GM12865 (cell line): ENCODE results near the gene ADAMTS7.
"Not testable (repeated sequence)": the region's sequence is repeated elsewhere in the genome, so short reads cannot be mapped to it uniquely, and the experiment has no call there.

Source experiments
- DNase-seq: peaks from one replicate; pipeline ENCODE4 v3.0.0; 2010; ENCODE audit warnings: low read depth
- H3K4me3 ChIP-seq: 2 replicates; pipeline ENCODE4 v1.5.1; 2011; ENCODE audit warnings: mild to moderate bottlenecking, low read depth, low read length, control low read depth
- CTCF ChIP-seq: IDR thresholded peaks from 2 replicates; pipeline ENCODE4 v1.5.1; 2011; ENCODE audit warnings: low read length, control low read depth, low read depth, inconsistent platforms; ENCODE audit not compliant: insufficient read depth; ENCODE audit errors: missing control alignments

ADAMTS7 gene

GRCh38 chr15:78761891-78762385 lies 49.3 kb downstream of the ADAMTS7 start:
- H3K4me3 ChIP-seq = no peak overlapping the region
- no peak for TF ChIP-seq CTCF
- peak; percentile 23 for DNase-seq

GRCh38 chr15:78761475-78761874 lies 49.8 kb downstream of the ADAMTS7 start:
- H3K4me3 ChIP-seq = not testable (repeated sequence)
- DNase-seq = peak; percentile 94

- H3K4me3 ChIP-seq = no peak overlapping the region
- no peak for TF ChIP-seq CTCF
- DNase-seq = no peak
Observed at GRCh38 chr15:78761020-78761419, 50.2 kb downstream of the ADAMTS7 start.

- DNase-seq = peak; percentile 57
- not testable (repeated sequence) for H3K4me3 ChIP-seq
Observed at GRCh38 chr15:78760091-78760882, 51.0 kb downstream of the ADAMTS7 start.

- not testable (repeated sequence) for H3K4me3 ChIP-seq, DNase-seq
Observed at GRCh38 chr15:78759361-78759998, 51.8 kb downstream of the ADAMTS7 start.

GRCh38 chr15:78758486-78759200 lies 52.6 kb downstream of the ADAMTS7 start:
- DNase-seq = peak; percentile 19
- not testable (repeated sequence) for H3K4me3 ChIP-seq

- not testable (repeated sequence) for H3K4me3 ChIP-seq, DNase-seq
Observed at GRCh38 chr15:78758084-78758483, 53.2 kb downstream of the ADAMTS7 start.

- TF ChIP-seq CTCF = no peak
- no peak overlapping the region; the same call in 1 of the 2 replicates for H3K4me3 ChIP-seq
- no peak for DNase-seq
Observed at GRCh38 chr15:78757636-78757905, 53.7 kb downstream of the ADAMTS7 start.

- peak overlapping the region; percentile 8; the same call in 1 of the 2 replicates for H3K4me3 ChIP-seq
- DNase-seq = peak; percentile 91
Observed at GRCh38 chr15:78756781-78757635, 54.3 kb downstream of the ADAMTS7 start.
